GM15510 (cell line): ENCODE measurements around the gene TACR2.

Experiments
- POLR2A ChIP-seq: IDR thresholded peaks from 3 replicates; pipeline ENCODE4 v1.6.1; 2011; ENCODE audit warnings: borderline replicate concordance; ENCODE audit not compliant: insufficient read length; ENCODE audit errors: extremely low read depth

Gene TACR2

GRCh38 chr10:69453795-69454194, 37.1 kb upstream of the TACR2 start:
- TF ChIP-seq POLR2A = no peak

- no peak for TF ChIP-seq POLR2A
Measured at GRCh38 chr10:69452676-69453415, 36.1 kb upstream of the TACR2 start.

DNA sequence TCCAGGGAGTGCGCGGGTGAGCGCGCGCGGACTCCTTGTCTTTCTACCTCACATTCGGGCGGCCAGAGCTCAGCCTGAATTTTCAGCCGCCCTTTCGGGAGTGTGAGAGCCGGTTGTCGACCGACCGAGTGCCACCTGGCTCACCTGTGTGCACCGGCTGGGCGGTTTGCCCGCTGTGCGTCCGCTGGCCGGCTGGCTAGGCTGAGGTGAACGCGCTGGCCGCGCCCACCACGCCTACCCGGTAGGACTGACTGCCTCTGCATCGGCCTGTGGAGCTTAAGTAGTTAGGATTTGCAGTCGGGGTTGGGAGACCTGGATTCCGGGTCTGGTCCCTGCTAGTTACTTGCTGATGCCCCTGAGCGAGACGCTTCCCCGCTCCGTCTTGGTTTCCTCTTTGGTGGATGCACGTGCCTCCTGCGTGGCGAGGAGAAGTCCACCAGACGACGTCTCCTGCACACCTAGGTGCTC, 35.1 kb upstream of the TACR2 start:
- no peak for TF ChIP-seq POLR2A

GRCh38 chr10:69451209-69451783, 34.6 kb upstream of the TACR2 start, which contains the start of gene TSPAN15:
TSS of gene TSPAN15 (plus strand) at chr10:69451465. CDS start at chr10:69451595, 130 bp downstream.
- TF ChIP-seq POLR2A = no peak

GRCh38 chr10:69449841-69450240, 33.1 kb upstream of the TACR2 start:
- no peak for TF ChIP-seq POLR2A

DNA sequence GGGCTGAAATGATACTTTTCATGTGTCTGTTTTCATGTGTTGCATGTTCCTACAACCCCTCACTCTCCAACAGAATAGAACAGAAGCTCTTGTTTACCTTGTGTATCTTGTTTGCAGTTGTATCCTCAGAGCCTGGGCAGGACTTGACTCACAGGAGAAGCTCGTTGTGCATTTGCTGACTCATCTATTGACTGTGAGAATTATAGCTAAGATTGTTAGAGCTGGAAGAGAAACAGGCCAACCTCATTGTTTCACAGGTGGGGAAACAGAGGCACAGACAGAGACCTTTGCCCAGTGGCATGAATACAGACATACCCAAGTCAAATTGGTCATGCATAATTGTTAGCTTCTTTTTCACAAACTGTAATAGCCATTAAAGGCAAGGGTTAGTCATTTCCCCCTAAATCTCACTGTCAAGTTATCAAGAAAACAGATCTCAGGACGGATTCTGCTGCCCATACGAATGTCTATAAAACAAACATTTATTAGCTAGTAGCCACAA, 30.0 kb upstream of the TACR2 start:
- TF ChIP-seq POLR2A = no peak

- no peak for TF ChIP-seq POLR2A
Measured at GRCh38 chr10:69446229-69446628, 29.5 kb upstream of the TACR2 start.

DNA sequence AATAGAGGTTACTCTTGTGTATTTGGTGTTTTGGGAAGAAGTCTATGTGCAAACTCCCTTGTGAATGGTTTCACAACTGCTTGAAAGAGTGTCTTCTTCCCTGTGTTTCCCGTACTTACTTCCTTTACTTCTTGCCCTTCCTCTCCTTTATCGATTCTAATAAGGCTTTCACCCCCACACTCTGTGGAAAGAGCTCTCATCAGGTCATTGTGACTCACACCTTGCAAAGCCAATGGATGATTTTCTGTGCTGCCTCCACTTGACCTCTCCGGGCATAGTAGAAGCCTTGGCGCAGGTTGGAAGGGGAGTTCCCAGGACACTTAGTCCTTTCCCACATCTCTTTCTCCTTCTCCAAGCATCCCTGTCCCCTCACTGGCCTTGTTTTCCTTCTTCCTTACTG, 28.3 kb upstream of the TACR2 start:
- no peak for TF ChIP-seq POLR2A

DNA sequence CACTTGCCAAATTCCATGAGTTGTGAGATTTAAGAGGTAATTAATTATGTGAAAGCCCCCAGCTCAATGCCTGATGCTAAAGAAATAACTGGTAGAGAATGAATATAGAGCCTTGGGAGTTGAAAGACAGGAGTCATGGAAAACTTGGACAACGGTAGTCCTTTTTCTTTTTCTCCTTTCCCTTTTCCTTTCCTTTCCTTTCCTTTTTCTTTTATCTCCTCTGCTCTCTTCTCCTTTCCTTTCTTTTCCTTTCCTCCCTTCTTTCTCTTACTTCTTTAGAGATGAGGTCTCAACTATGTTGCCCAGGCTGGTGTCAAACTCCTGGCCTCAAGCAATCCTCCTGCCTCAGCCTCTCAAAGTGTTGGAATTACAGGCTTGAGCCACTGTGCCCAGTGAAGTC, 26.6 kb upstream of the TACR2 start:
- TF ChIP-seq POLR2A = no peak

DNA sequence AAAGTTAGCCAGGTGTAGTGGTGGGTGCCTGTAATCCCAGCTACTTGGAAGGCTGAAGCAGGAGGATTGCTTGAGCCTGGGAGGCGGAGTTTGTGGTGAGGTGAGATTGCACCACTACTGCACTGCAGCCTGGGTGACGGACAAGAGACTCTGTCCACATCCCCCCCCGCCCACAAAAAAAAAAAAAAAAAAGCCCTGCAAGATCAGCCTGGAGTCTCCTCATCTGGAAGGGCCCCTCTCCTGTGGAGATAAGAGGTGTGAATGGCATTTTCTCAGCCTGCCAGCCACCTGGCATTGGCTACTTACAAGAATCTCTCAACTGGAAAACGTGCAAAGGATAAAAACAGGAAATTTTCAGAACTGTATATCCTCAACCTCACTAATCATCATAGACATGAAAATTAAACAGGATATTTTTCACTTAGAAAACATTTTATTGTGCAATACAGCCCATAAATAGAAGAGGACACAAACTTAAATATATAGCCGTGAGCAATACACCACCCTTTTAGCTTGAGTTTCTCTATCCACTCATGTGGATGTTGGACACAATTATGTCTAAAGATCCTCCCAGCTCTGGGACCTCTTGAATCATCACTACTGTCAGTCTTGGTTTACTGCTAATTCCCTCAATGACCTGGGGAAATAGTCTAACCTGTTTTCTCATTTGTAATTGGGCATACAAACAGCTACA, 23.2 kb upstream of the TACR2 start:
- TF ChIP-seq POLR2A = no peak

DNA sequence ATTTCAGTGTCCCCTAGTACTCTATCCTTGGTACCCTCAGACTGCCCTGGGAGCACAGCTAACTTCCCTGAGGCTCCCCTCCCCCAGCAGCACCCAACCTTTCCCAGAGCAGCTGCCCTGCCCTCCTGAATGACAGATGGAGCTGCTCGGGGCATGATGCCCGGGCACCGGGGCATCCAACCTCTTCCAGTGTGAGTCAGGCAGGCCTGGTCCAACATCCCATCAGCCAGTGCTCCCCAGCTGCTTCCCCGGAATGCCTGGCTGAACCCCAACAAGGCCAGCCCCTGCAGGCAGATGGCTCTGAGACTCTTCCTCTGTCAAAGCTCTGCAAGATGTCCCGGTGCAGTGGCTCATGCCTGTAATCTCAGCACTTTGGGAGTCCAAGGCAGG, 22.6 kb upstream of the TACR2 start:
- no peak for TF ChIP-seq POLR2A

GRCh38 chr10:69438536-69439349, 22.0 kb upstream of the TACR2 start:
- TF ChIP-seq POLR2A = no peak

DNA sequence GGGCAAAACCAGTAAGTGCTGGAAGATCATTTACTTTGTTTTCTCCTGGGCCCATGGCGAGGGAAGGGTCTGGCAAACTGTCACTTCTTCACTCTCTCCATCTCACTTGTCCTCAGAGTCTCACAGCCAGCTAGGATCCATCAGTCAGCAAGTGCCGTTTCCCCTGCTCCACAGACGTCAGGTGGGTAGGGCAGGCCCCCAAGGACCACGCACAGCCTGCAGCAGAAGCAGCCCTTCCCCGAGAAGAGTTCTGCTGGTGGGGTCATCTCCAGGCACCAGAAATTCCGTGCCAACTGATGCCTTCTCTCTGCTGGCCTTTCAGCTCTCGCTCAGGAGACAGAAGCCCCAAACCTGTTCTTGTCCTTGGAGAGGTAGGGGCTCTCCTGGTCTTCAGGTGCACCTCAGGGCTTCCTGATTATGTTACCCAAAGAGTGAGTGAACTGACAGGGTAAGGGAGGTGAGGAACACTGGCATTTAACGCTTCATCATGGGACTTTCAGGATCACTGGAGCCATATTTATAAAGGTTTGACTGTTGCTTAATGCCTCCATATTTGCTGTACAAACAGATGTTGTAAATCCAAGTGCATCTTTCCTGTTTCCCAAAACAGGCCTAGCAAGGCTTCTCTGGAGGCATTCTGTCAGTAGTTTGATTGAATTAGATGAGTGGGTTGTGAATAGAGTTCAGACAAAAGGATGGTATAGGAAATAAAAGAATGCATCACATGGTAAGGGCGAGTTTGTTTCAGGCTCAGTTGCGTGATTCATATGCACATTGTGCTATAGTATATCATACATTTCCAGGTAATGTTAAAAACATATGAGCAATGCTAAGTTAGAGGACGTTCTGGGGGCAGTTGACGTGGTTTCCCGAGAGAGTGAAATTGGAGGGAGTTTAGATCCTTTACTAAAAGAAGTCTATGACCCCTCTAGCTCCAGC, 20.9 kb upstream of the TACR2 start:
- TF ChIP-seq POLR2A = no peak
